Measurements from ENCODE around the gene ATP2A3.

DNA sequence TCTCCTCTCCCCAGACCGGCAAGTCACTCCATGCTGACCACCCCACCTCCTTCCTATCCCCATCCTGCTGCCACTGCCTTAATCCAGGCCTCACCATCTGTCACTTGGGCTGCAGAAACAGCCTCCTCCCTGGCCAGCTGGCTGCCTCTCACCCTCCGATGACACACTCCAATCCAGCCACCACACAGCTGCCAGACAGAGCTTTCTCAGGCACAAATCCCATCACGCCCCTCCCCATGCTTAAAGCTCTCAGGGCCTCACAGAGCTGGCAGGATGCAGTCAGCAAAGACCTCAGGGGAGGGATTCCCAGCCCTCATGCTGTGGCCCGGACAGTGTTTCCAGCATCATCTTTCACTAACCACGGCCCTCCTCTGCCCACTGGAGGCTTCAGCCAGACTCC lies 85.1 kb downstream of the ATP2A3 start:
- no peak for TF ChIP-seq EZH2 (IDR thresholded peaks at IDR 0.05; ENCODE audit: insufficient read depth, low read length)
- TF ChIP-seq, protein P1, sequence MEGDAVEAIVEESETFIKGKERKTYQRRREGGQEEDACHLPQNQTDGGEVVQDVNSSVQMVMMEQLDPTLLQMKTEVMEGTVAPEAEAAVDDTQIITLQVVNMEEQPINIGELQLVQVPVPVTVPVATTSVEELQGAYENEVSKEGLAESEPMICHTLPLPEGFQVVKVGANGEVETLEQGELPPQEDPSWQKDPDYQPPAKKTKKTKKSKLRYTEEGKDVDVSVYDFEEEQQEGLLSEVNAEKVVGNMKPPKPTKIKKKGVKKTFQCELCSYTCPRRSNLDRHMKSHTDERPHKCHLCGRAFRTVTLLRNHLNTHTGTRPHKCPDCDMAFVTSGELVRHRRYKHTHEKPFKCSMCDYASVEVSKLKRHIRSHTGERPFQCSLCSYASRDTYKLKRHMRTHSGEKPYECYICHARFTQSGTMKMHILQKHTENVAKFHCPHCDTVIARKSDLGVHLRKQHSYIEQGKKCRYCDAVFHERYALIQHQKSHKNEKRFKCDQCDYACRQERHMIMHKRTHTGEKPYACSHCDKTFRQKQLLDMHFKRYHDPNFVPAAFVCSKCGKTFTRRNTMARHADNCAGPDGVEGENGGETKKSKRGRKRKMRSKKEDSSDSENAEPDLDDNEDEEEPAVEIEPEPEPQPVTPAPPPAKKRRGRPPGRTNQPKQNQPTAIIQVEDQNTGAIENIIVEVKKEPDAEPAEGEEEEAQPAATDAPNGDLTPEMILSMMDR (IDR thresholded peaks at IDR 0.05; ENCODE audit: insufficient read depth, low read depth, low read length), result no peak

Measured in astrocyte (in vitro differentiated cells and primary cell).